ENCODE measurements around the gene ZFYVE1.

DNA sequence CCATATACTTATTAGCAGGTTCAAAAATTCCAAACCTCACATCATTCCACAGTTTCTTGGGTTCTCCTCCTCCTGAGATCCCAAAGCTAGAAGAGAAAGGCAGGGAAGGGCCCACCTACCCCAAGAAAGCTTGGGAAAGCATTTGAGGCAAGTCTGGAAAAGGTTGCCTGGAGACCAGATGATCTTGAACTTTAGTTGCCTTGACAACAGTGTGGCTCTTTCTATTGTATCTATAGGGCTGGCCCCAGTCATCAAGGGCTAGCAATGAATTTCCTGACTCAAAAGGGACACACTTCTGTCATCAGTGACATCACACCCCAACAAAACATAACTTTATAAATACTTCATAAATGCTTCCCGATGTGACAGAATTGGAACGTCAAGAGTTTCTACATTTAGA is 40.0 kb downstream of the ZFYVE1 start:
- TF ChIP-seq, protein P1, sequence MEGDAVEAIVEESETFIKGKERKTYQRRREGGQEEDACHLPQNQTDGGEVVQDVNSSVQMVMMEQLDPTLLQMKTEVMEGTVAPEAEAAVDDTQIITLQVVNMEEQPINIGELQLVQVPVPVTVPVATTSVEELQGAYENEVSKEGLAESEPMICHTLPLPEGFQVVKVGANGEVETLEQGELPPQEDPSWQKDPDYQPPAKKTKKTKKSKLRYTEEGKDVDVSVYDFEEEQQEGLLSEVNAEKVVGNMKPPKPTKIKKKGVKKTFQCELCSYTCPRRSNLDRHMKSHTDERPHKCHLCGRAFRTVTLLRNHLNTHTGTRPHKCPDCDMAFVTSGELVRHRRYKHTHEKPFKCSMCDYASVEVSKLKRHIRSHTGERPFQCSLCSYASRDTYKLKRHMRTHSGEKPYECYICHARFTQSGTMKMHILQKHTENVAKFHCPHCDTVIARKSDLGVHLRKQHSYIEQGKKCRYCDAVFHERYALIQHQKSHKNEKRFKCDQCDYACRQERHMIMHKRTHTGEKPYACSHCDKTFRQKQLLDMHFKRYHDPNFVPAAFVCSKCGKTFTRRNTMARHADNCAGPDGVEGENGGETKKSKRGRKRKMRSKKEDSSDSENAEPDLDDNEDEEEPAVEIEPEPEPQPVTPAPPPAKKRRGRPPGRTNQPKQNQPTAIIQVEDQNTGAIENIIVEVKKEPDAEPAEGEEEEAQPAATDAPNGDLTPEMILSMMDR (IDR thresholded peaks at IDR 0.05): no peak
- no peak for TF ChIP-seq POLR2A (IDR thresholded peaks at IDR 0.05)
- TF ChIP-seq EP300 (IDR thresholded peaks at IDR 0.05; ENCODE audit: low read depth): no peak
